ENCODE measurements around the gene GRAP2. TPM values are rescaled to one million over a fixed set of nuclear protein-coding genes. Genes with fewer than 3 reads are reported as not detected.

Gene GRAP2
- polyA plus RNA-seq, 1 of the 3 experiments (the other 2 are of a cell fraction) = 0.13 TPM

GRCh38 chr22:39925909-39926679, 25.2 kb downstream of the GRAP2 start:
- CTCF ChIA-PET = interaction anchor here (1.6 kb wide), 1 partner anchor 99 kb away, joined by 5 read pairs; no protein-coding TSS in a partner anchor

GRCh38 chr22:39926753-39927152, 25.9 kb downstream of the GRAP2 start:
- H3K9me2 ChIP-seq = no peaks in the 10 kb centered on the region
- no peaks in the 10 kb centered on the region for H3K27me3 ChIP-seq (ENCODE audit: insufficient read depth)
- ChIA-PET CTCF (interaction anchor here (1.6 kb wide), 1 partner anchor 98 kb away, joined by 5 read pairs; no protein-coding TSS in a partner anchor), POLR2A (no interaction called here)
- no peaks in the 10 kb centered on the region for H3K36me3 ChIP-seq (replicated peaks in 1 of 2; ENCODE audit: control insufficient read depth in 1 of 2, insufficient read depth in 2 of 2, low read length in 1 of 2)
- no peaks in the 10 kb centered on the region for H4K20me1 ChIP-seq (ENCODE audit: insufficient read depth)
- no peak for DNase-seq
- H3K79me2 ChIP-seq (ENCODE audit: insufficient read depth) = no peaks in the 10 kb centered on the region
- no peak overlapping the region for H2AFZ ChIP-seq (ENCODE audit: low read depth)
- no peak overlapping the region for H3K27ac ChIP-seq (ENCODE audit: low read depth in 2 of 2, low read length in 1 of 2)
- 44% methylated on average over 4 of the region's 5 CpGs for WGBS (ENCODE audit: low lambda C conversion rate)
- H3K4me3 ChIP-seq (ENCODE audit: low read depth in 2 of 2, low read length in 1 of 2) = no peak overlapping the region
- no peak overlapping the region for H3K9ac ChIP-seq
- no peaks in the 10 kb centered on the region for H3F3A ChIP-seq (replicated peaks; ENCODE audit: insufficient read depth)
- H3K4me2 ChIP-seq = no peak overlapping the region
- H3K9me3 ChIP-seq = no peaks in the 10 kb centered on the region
- H3K4me1 ChIP-seq (ENCODE audit: control insufficient read depth in 1 of 2, insufficient read depth in 2 of 2, low read depth in 1 of 2, low read length in 1 of 2) = no peaks in the 10 kb centered on the region
- TF ChIP-seq NFIC (IDR thresholded peaks at IDR 0.05; ENCODE audit: borderline replicate concordance) = no peak
- no peak for TF ChIP-seq EZH2phosphoT487 (IDR thresholded peaks at IDR 0.05; ENCODE audit: borderline replicate concordance, low read depth)
- no peak for TF ChIP-seq PBX3 (IDR thresholded peaks at IDR 0.05)
- no peak for TF ChIP-seq POLR2AphosphoS5 (IDR thresholded peaks at IDR 0.05; ENCODE audit: low read depth, low read length)
- no peak for TF ChIP-seq GATA2 (CRISPR knock-in tag; IDR thresholded peaks at IDR 0.05)
- TF ChIP-seq ZBTB33 (IDR thresholded peaks at IDR 0.05; ENCODE audit: borderline replicate concordance, low read depth) = no peak
- TF ChIP-seq IRF3 (IDR thresholded peaks at IDR 0.05; ENCODE audit: low read depth, low read length) = no peak
- TF ChIP-seq TAF1 (IDR thresholded peaks at IDR 0.05; ENCODE audit: borderline replicate concordance, low read depth, low read length) = no peak
- no peak for TF ChIP-seq RFX5 (IDR thresholded peaks at IDR 0.05; ENCODE audit: low read length)
- no peak for TF ChIP-seq USF1 (IDR thresholded peaks at IDR 0.05; ENCODE audit: borderline replicate concordance, low read depth)
- no peak for TF ChIP-seq SIN3A (IDR thresholded peaks at IDR 0.05; ENCODE audit: borderline replicate concordance, low read depth, low read length)
- no peak for TF ChIP-seq MEF2A (IDR thresholded peaks at IDR 0.05; ENCODE audit: borderline replicate concordance, low read depth)

More at GRCh38 chr22:39925909-39926679, 25.2 kb downstream of the GRAP2 start:
- no peak overlapping the region for H2AFZ ChIP-seq (ENCODE audit: low read depth)
- no peak for TF ChIP-seq RCOR1 (IDR thresholded peaks at IDR 0.05; ENCODE audit: low read length)
- TF ChIP-seq TCF12 (IDR thresholded peaks at IDR 0.05) = no peak
- TF ChIP-seq IRF3 (IDR thresholded peaks at IDR 0.05; ENCODE audit: low read depth, low read length) = no peak
- no peak for TF ChIP-seq ELF1 (IDR thresholded peaks at IDR 0.05)
- no peaks in the 10 kb centered on the region for H3K27me3 ChIP-seq (ENCODE audit: insufficient read depth)
- no peak overlapping the region for H3K4me3 ChIP-seq (ENCODE audit: low read depth in 2 of 2, low read length in 1 of 2)
- H3K4me2 ChIP-seq = no peak overlapping the region
- no peak for DNase-seq
- 77% methylated on average over 8 of the region's 8 CpGs for WGBS (ENCODE audit: low lambda C conversion rate)
- POLR2A ChIA-PET = no interaction called here
- no peaks in the 10 kb centered on the region for H3K36me3 ChIP-seq (replicated peaks in 1 of 2; ENCODE audit: control insufficient read depth in 1 of 2, insufficient read depth in 2 of 2, low read length in 1 of 2)
- no peaks in the 10 kb centered on the region for H3K9me2 ChIP-seq
- no peaks in the 10 kb centered on the region for H3K9me3 ChIP-seq
- H4K20me1 ChIP-seq (ENCODE audit: insufficient read depth) = no peaks in the 10 kb centered on the region
- no peaks in the 10 kb centered on the region for H3F3A ChIP-seq (replicated peaks; ENCODE audit: insufficient read depth)
- no peaks in the 10 kb centered on the region for H3K79me2 ChIP-seq (ENCODE audit: insufficient read depth)
- H3K9ac ChIP-seq = no peak overlapping the region
- no peaks in the 10 kb centered on the region for H3K4me1 ChIP-seq (ENCODE audit: control insufficient read depth in 1 of 2, insufficient read depth in 2 of 2, low read depth in 1 of 2, low read length in 1 of 2)
- no peak overlapping the region for H3K27ac ChIP-seq (ENCODE audit: low read depth in 2 of 2, low read length in 1 of 2)
